ENCODE measurements around the gene OLIG1.

The OLIG1 gene

GRCh38 chr21:33031152-33031911 lies 38.6 kb upstream of the OLIG1 start:
- no peak for DNase-seq

- no peak for DNase-seq
Observed at GRCh38 chr21:33032434-33033047, 37.4 kb upstream of the OLIG1 start.

GRCh38 chr21:33033094-33033951 lies 36.6 kb upstream of the OLIG1 start:
- no peak for DNase-seq

DNA sequence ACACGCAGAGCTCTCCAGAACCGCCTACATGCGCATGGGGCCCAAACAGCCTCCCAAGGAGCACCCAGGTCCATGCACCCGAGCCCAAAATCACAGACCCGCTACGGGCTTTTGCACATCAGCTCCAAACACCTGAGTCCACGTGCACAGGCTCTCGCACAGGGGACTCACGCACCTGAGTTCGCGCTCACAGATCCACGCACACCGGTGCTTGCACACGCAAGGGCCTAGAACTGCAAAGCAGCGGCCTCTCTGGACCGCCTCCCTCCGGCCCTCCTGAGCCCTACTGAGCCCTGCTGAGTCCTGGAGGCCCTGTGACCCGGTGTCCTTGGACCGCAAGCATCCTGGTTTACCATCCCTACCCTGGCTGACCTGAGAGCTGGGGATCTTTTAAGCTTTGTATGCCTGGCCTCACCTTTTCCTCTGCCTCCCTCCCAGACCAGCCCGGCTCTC lies 36.0 kb upstream of the OLIG1 start:
- no peak for DNase-seq

GRCh38 chr21:33035147-33035546 lies 34.8 kb upstream of the OLIG1 start:
- DNase-seq: no peak

DNA sequence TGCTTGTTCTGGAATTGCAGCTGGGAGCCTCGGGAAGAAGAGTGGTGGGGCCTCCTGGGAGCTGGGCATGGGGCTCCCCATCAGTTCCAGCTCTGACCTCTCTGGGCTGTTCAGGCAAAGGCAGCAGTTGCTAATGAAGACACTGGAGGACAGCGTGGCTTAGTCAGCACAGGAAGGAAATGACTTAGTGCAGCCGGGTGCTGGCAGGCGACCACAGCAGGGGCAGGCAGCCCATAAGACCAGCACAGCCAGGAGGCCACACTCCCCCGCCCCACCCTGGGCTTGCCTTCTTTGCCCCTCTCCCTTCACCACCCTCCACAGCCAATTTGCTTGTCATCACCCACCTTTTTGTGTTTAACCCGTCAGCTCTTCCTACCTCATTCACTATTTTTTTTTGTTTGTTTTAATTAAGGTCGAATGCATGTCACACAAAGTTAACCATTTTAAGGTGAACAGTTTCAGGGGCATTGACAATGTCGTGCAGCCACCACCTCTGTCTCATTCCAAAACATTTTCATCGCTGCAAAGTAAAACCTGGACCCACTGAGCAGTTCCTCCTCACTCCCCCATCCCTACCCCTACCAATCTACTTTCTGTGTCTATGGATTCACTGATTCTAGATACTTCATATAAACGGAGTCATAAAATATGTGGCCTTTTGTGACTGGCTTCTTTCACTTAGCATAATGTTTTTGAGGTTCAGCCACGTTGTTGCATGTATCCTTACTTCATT lies 33.3 kb upstream of the OLIG1 start:
- DNase-seq: peak; percentile 53

DNA sequence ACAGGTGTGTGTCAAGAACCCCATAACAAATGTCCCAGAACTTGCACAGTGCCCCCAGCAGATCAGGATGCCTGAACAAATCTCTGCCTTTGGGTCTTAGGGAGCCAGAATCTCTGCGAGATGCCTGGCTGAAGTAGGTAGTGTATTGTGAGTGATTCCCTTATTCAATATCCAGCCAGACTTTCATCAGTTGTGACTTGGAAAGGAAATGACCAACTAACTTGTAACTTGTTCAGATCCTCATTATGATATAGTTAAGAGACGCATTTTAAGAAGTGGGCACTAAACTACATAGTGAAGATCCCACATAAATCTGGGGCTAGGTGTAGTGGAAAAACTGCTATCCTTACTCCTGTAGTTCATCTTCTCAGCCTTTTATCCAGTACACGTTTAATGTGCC lies 32.4 kb upstream of the OLIG1 start:
- no peak for DNase-seq

DNA sequence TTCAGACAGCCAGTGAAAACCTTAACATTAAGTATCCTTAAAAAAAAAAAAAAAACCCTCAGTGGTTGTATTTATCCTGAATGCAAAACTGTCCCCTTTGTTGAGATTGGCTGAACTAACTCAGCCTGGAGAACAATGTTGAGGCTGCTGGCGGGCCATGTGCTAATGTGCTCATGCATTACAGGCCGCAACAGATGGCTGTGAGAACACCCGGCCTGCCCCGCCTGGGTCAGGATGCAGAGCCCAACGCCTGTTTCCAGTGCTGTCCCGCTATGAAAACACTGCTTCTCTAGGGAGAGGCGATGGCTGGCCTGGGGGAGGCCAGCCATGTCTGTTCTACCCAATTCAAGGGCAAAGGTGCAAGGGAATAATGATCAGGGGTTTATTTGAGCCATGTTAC lies 30.4 kb upstream of the OLIG1 start:
- DNase-seq: no peak

GRCh38 chr21:33040215-33040614 lies 29.7 kb upstream of the OLIG1 start:
- DNase-seq: no peak

GRCh38 chr21:33041981-33042380 lies 28.0 kb upstream of the OLIG1 start:
- no peak for DNase-seq

DNA sequence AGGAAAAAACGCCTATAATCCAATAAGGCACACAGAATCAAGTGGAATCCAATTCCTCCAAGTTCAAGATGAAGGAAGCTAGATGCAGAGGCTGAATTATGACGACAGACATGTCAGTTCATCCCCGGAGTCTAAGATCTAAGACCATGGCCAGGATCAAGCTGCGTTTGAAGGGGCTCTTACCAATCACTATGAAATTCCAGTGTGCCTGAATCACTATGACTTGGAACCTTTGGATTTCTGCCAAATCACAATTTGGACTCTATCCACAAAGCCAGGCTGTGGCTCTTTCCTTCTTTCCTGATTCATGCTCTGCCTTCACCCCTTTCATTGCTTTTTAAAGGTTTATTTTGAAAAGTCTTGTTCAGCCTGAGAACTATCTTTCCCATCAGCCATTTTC lies 27.1 kb upstream of the OLIG1 start:
- DNase-seq: peak; percentile 88

DNA sequence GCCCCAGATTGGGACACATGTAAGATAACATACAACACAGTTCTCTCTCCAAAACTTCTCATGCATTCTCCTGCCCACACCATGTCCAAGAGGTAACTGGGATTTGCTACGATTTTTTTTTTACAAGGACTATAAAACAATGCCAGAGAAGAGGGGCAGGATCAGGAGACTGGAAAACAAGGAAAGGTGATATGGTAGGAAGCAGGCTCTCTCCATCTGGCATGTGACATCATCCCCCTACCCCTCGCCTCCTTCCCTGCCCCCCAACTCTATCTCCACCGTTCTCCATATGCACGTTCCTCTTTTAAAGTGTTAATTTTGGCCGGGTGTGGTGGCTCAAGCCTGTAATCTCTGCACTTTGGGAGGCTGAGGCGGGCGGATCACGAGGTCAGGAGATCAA lies 23.5 kb upstream of the OLIG1 start:
- no peak for DNase-seq

DNA sequence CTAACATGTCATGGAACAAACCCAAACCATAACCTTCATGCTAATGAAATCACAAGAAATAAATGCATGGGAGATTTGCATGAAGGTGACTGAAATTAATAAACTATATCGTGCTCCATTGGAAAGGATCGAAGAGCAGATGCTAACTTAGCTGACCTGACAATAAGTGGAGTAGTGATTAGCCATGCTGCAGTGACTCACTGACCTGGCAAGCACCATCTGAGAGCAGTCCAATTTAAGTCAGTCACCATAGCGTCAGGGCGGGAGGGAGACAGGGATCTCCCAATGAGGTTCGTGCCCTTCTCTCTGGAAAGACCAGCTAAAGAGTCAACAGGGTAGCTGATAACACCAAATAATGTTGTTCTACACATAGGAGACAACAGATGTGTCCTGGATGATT lies 22.7 kb upstream of the OLIG1 start:
- DNase-seq: no peak

DNA sequence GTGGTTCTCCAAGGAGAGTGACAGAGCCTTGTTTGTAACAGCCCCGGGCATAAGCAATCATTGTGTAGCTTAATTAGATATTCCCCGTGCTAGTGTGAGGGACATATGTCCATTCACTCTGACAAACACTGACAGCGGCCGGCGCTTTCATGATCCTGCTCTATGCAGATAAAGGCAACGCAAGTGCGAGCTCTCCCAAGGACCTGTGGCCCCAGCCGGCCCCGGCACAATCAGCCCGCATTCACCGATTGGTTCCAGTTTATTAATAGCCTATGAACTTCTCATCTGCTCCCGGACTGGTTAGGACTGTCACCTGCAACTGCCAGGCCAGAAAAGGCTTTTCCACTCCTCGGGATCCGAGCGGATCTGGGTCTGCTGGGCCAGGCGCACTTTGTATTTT lies 18.0 kb upstream of the OLIG1 start:
- no peak for DNase-seq

DNA sequence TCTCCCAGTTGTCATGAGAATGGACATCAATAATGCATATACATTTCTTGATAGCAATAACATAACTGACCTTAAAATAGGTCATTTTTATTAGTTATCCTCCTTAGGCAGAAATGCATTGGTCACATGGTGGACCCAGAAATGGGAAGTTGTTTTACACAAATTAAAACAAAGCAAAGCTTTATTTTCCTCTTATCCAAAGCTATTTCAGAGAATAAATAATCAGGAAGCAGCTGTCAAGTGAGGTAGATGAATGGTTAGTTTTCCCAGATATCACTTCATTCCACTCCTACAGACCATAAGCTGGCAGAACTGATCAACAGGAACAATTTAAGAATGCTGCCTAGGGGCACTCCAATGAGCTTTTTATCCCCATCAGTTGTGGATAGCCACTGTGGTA lies 16.0 kb upstream of the OLIG1 start:
- DNase-seq: no peak

DNA sequence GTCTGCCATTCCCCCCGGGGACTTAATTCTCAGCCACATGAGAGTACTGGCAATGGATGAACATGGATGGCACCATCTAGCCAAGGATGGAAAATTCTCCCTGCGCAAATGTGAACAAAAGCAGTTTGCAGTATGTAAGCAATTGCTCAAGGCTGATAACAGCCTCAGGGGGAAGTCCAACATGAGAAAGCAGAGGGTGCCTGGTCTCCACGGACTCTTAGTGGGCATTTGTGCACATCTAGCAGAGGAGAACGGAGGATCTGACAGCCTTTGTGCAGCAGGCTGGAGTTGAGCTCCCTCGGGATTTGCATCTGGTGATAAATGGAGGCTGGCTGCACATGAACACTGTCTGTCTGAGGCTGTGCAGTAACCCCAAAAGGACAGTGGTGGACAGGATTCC lies 13.9 kb upstream of the OLIG1 start:
- no peak for DNase-seq

DNA sequence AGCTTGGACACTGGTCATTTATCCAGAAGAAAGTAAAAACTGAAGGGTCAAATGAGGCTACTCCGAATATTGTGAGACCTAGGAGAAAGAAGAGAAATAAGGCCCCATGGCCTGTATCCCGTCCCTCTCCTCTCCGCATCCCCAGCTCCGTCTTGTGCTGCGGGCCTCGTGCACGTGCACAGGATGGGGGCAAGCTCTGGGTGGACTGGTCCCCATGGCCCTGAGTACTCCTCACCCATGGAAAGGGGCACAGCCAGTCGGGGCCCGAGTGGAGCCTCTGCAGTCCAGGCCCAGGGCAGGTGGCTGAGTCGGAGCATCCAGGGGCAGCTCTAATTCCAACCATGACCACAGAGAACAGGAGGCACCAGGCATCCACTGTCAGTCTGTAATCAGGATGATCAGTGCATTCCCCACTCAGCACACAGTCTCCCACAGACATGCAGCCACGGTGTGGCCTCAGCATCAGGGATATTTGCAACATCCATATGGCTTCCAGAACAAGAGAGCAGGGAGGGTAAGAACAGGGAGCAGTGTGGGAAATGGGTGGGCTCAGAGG lies 12.5 kb upstream of the OLIG1 start:
- no peak for DNase-seq

GRCh38 chr21:33058527-33058926 lies 11.4 kb upstream of the OLIG1 start:
- DNase-seq: no peak

- DNase-seq: no peak
Observed at GRCh38 chr21:33058957-33059356, 11.0 kb upstream of the OLIG1 start.

GRCh38 chr21:33059380-33059841 lies 10.5 kb upstream of the OLIG1 start:
- DNase-seq: no peak

- no peak for DNase-seq
Observed at GRCh38 chr21:33061233-33061632, 8.7 kb upstream of the OLIG1 start.

DNA sequence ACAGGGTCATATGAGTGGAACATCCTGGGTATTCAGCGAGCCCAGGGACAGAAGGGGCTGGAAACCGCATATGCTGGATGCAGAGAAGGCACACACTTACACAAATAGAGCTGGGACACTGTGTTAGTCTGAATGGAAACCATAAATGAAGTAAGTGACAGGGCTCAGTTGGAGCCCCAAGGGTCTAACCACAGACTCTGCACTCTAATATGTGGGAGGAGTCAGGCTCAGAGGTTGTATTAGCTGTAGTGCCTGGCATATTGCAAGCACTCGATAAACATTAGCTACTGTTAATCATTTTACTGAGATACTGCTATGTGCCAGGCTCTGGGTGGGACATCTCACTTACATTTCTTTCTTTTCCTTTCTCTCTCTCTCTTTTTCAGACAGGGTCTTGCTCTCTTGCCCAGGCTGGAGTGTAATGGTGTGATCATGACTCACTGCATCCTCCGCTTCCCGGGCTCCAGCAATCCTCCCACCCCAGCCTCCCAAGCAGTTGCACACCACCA lies 6.5 kb upstream of the OLIG1 start:
- DNase-seq: no peak

Measured in fibroblast of skin of right quadriceps (primary cell).